Measurements from ENCODE around the gene MISP3. TPM values are rescaled to one million over a fixed set of nuclear protein-coding genes. Genes with fewer than 3 reads are reported as not detected.
A peak's percentile ranks its signal among the peaks of the same experiment; 100 is the strongest.

Gene MISP3
- total RNA-seq, 4 donors from 2014 or later, result 9.1 to 26.2 (median 17.2) TPM

DNA sequence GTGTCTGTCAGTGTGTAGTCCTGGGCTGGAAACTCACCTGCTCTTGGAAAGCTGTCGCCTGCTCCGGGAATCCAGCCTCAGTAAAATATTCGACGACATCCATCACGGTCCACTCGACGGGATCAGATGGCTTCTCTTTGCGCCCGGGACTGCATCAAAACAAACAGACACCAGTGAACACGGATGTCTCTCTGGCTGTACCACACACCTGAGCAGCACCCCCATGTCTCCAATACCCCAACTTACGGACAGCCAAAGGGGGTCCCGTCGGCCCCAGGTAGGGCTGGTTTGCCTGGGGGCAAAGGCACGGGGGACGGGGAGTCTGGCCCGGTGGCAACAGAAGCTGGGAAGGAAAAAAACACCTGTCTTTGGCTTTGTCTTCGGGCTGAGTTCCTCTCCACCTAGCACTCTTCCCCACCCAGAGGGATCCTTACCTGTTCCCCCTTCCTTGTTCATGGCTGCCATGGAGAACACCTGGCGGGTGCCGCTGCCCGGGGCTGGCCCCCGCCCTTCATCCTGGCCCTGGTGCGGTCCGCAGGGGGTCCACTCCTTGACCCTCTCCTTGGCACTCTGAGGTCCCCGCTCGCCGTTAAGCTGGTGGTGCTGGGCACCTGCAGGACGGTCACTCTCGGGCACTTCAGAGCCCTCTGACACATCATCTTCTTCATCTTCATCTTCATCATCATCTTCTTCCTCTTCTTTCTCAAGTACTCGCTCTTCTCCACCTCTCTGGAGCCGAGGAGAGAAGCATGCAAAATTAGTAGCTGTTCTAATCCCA, 16.2 kb downstream of the MISP3 start:
- WGBS, 2 donors, result 83 to 87% methylated on average over 30 of the region's 30 CpGs
- no peak overlapping the region for H3K4me3 ChIP-seq (ENCODE audit: low read depth, poor library complexity, severe bottlenecking)
- intact Hi-C loops (cut with DNase I; ENCODE audit: low total_unique reads), result no loop called here
- TF ChIP-seq, protein P1, sequence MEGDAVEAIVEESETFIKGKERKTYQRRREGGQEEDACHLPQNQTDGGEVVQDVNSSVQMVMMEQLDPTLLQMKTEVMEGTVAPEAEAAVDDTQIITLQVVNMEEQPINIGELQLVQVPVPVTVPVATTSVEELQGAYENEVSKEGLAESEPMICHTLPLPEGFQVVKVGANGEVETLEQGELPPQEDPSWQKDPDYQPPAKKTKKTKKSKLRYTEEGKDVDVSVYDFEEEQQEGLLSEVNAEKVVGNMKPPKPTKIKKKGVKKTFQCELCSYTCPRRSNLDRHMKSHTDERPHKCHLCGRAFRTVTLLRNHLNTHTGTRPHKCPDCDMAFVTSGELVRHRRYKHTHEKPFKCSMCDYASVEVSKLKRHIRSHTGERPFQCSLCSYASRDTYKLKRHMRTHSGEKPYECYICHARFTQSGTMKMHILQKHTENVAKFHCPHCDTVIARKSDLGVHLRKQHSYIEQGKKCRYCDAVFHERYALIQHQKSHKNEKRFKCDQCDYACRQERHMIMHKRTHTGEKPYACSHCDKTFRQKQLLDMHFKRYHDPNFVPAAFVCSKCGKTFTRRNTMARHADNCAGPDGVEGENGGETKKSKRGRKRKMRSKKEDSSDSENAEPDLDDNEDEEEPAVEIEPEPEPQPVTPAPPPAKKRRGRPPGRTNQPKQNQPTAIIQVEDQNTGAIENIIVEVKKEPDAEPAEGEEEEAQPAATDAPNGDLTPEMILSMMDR (IDR thresholded peaks at IDR 0.05), result no peak
- TF ChIP-seq POLR2A (IDR thresholded peaks at IDR 0.05), result no peak
- DNase-seq (ENCODE audit: low spot score in 2 of 2), result peak in 1 of 2 donors; percentile 86

DNA sequence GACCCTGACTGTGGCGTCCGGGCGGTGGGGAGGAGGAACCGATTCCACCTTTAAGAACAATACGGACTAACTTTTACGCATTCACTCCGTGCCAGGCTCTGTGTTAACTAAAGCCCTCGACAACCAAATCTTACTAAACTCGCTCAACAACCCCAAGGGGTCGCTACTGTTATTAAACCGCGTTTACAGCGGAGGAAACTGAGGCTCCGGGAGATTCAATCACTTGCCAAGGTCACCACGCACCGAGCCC, 16.8 kb downstream of the MISP3 start:
- intact Hi-C loops (cut with DNase I; ENCODE audit: low total_unique reads), result no loop called here
- H3K4me3 ChIP-seq (ENCODE audit: low read depth, poor library complexity, severe bottlenecking), result peak overlapping the region; percentile 16
- TF ChIP-seq POLR2A (IDR thresholded peaks at IDR 0.05), result no peak
- TF ChIP-seq, protein P1 (IDR thresholded peaks at IDR 0.05), result no peak
- no peak for DNase-seq (ENCODE audit: low spot score in 2 of 2)
- WGBS, 2 donors, result 14 to 19% methylated on average over 14 to 16 of the region's 16 CpGs

DNA sequence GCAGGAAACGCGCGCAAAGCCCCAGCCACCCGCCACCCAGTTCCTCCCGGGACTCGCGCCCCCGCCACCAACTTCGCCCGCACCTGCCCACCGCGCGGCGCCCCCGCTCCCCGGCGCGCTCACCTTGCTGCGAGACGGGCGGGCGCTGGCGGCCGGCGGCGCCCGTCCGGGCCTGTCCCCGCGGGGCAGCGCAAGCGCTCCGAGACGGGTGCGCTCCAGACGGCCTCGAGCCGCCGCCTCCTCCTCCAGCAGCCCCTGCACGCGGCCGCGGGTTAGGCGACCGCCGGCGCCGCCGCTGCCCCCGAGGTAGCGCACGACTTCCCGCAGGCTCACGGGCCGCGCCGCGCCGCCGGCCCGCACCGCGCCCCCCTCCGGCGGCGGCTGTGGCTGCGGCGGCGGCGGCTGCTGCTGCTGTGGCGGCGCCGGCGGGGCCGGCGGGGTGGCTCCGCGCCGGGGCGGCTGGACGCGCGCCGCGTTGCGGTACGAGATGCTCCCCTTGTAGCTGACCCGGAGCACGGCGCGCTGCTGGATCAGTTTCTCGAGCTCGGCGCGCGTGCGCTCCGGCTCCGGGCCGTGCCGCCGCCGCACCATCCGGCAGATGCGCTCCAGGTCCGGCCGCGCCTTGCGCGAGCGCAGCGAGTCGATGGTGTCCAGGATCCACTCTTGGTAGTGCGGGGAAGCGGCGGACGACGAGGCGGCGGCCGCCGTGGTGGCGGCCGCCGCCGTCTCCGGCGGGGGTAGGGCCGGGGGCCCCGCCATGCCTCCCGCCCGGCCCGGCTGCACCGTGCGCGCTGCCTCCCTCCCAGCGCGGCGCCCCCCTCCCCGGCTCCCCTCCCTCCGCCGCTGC, 17.3 kb downstream of the MISP3 start:
- H3K4me3 ChIP-seq (ENCODE audit: low read depth, poor library complexity, severe bottlenecking), result peak overlapping the region; percentile 36
- WGBS, 2 donors, result 0 to 1% methylated on average over 3 to 56 of the region's 142 CpGs
- intact Hi-C loops (cut with DNase I; ENCODE audit: low total_unique reads), result no loop called here
- no peak for TF ChIP-seq POLR2A (IDR thresholded peaks at IDR 0.05)
- TF ChIP-seq, protein P1 (IDR thresholded peaks at IDR 0.05), result no peak
- peak in 1 of 2 donors; percentile 89 for DNase-seq (ENCODE audit: low spot score in 2 of 2)

DNA sequence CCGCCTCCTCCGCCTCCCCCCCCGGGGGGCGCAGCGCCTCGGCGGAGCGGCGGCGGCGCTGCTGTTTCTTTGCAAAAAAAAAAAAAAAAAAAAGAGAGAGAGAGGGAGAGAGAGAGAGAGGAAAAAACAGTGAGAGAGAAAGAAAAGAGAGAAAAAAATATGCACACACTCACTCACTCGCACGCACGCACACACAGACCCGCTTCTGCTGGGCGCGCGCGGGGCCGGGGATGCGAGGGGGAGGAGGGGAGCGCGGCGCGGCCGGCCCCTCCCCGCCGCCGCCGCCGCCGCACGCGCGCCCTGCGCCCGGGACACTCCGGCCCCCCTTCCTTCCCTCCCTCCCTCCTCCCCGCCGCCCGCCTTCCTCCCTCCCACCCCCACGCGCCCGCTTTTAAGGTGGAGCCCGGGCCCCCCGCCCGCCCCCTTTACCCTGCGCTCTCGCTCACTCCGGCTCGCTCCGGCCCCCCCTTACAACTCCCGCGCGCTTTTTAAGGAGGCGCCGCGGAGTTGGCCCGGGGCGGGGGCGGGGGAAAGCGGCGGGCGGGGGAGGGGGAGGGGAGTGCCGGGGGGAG, 18.0 kb downstream of the MISP3 start, which contains the start of gene SAMD1:
Gene SAMD1 (minus strand): TSS at position 243 of the 572 bp plus-strand sequence.
- intact Hi-C loops (cut with DNase I; ENCODE audit: low total_unique reads), result no loop called here
- TF ChIP-seq POLR2A (IDR thresholded peaks at IDR 0.05), result no peak
- TF ChIP-seq, protein P1 (IDR thresholded peaks at IDR 0.05), result no peak
- WGBS, 2 donors, result 1 to 2% methylated on average over 25 to 51 of the region's 65 CpGs
- H3K4me3 ChIP-seq (ENCODE audit: low read depth, poor library complexity, severe bottlenecking), result peak within 1 kb of the TSS; percentile 74
- peak; percentile 87 to 98 for DNase-seq (ENCODE audit: low spot score in 2 of 2)

GRCh38 chr19:14091081-14091812, 18.7 kb downstream of the MISP3 start:
- 0% methylated on average over 32 to 52 of the region's 72 CpGs for WGBS, 2 donors
- H3K4me3 ChIP-seq (ENCODE audit: low read depth, poor library complexity, severe bottlenecking), result peak overlapping the region; percentile 74
- peak in 1 of 2 donors; percentile 55 for DNase-seq (ENCODE audit: low spot score in 2 of 2)
- TF ChIP-seq, protein P1 (IDR thresholded peaks at IDR 0.05), result no peak
- TF ChIP-seq POLR2A (IDR thresholded peaks at IDR 0.05), result no peak
- intact Hi-C loops (cut with DNase I; ENCODE audit: low total_unique reads), result no loop called here
